GM12874 (cell line): Measurements from ENCODE around the gene KLRF1.

ENCODE experiments used
- TF ChIP-seq, protein P1 (sequence below): IDR thresholded peaks from 2 replicates; pipeline ENCODE4 v1.5.1; 2011; ENCODE audit warnings: low read depth, mild to moderate bottlenecking, control low read depth, low read length, moderate library complexity; ENCODE audit not compliant: insufficient read depth

The KLRF1 gene

DNA sequence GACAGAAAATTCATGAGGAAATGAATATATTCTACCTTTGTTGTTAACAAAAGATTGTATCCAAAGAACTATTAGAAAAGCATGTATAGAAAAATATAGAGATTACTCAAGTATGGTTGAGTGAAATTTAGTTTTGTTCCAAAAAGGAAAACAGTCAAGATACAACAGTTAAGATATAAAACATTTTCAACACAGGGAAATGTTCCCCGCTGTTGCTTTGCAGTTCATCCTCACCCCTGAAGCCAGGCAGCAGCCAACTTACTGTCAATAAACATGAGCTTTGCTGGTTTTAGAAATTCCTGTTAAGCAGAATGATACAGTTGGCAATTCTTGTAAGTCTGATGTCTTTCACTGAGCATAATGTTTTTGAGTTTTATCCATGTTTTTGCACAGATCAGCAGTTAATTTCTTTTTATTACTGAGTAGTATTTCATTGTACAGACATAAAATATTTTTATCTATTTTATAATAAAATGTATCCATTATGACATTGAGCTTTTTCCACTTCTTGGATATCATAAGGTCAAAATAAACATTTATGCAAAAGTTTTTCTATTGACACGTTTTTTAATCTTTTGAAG, 43.1 kb downstream of the KLRF1 start:
- TF ChIP-seq, protein P1, sequence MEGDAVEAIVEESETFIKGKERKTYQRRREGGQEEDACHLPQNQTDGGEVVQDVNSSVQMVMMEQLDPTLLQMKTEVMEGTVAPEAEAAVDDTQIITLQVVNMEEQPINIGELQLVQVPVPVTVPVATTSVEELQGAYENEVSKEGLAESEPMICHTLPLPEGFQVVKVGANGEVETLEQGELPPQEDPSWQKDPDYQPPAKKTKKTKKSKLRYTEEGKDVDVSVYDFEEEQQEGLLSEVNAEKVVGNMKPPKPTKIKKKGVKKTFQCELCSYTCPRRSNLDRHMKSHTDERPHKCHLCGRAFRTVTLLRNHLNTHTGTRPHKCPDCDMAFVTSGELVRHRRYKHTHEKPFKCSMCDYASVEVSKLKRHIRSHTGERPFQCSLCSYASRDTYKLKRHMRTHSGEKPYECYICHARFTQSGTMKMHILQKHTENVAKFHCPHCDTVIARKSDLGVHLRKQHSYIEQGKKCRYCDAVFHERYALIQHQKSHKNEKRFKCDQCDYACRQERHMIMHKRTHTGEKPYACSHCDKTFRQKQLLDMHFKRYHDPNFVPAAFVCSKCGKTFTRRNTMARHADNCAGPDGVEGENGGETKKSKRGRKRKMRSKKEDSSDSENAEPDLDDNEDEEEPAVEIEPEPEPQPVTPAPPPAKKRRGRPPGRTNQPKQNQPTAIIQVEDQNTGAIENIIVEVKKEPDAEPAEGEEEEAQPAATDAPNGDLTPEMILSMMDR, result no peak

- TF ChIP-seq, protein P1, result no peak
Measured at GRCh38 chr12:9872162-9872561, 44.9 kb downstream of the KLRF1 start.

- TF ChIP-seq, protein P1, result no peak
Measured at GRCh38 chr12:9872742-9873141, 45.5 kb downstream of the KLRF1 start.

DNA sequence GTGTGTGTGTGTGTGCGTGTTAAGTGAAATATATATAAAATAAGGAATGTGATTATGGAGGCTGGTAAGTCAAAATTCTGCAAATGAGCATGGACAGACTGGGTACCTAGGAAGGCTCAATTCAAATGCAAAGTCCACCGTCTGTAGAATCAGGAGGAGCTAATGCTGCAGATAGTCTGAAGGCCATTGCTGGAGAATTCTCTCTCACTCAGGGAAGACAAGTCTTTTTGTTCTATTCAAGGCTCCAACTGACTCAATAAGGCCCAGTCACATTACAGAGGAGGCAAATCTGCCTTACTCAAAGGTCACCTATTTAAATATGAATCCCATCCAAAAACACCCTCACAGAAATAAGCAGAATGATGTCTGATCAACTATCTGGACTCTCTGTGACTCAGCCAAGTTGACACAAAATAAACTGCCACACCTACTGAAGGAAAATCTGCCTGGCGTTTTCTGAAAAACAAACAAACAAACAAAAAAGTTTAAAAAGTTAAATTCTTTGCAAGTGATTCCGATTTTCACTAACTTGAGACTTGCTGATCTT, 53.3 kb downstream of the KLRF1 start:
- TF ChIP-seq, protein P1, result no peak

- TF ChIP-seq, protein P1, result no peak
Measured at GRCh38 chr12:9881246-9881645, 54.0 kb downstream of the KLRF1 start, which contains the start of gene KLRF2. Gene KLRF2, plus strand, starts transcription at chr12:9881489. Its CDS starts 107 bp downstream, at chr12:9881596.

GRCh38 chr12:9881988-9882387, 54.7 kb downstream of the KLRF1 start:
- TF ChIP-seq, protein P1, result no peak

DNA sequence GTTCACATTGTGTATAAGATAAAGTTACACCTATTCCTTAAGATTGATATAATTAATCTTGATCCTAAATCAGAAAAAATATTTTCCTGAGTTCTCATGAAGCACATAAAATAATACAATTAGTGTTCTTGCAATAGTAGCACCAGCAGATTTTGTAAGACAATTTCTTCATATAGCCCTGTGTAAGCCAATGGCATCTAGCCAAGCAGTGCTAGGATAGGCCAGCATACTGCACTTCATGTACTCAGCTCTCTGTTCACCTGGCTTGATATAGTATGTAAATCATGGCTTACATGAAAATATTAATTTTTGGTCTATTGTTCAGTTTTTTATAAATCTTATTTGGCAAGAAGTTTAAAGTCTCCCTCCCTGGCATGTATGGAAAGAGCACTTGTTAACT, 55.9 kb downstream of the KLRF1 start:
- TF ChIP-seq, protein P1, result no peak
